LNCAP (cell line): Measurements from ENCODE around the gene TEX44.

ENCODE experiments used
- TF ChIP-seq, protein P1 (sequence below): fragments of 450-650 bp; IDR thresholded peaks from 2 replicates; pipeline ENCODE4 v1.5.1; 2017; ENCODE audit warnings: mild to moderate bottlenecking

The TEX44 gene

DNA sequence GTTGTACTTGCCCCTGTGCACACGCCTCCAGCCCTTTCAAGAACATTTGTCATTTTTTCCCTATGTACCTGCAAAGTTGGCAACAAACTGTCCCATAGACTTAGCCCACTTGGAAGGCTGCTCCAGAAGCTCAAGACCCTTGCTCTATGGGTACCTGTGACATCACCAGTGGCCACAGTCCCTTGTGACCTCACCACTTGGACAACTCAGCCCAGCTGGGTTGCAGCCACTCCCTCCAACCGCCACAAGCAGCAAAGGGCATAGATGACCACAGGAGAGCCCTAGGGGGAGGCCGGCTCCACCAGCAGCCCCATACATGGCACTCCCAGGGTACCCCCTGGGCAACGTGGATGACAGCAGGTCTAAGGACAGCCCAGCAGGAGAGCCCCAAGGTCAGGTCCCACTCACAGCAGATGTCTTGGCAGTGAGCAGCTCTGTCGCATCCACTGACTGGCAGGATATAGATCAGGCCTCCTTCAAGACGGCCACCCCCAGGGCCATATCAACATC is at the start of gene TEX44:
TEX44 (plus strand) TSS at position 229 of the 510 bp plus-strand sequence; CDS start at position 317, 88 bp downstream.
- TF ChIP-seq, protein P1, sequence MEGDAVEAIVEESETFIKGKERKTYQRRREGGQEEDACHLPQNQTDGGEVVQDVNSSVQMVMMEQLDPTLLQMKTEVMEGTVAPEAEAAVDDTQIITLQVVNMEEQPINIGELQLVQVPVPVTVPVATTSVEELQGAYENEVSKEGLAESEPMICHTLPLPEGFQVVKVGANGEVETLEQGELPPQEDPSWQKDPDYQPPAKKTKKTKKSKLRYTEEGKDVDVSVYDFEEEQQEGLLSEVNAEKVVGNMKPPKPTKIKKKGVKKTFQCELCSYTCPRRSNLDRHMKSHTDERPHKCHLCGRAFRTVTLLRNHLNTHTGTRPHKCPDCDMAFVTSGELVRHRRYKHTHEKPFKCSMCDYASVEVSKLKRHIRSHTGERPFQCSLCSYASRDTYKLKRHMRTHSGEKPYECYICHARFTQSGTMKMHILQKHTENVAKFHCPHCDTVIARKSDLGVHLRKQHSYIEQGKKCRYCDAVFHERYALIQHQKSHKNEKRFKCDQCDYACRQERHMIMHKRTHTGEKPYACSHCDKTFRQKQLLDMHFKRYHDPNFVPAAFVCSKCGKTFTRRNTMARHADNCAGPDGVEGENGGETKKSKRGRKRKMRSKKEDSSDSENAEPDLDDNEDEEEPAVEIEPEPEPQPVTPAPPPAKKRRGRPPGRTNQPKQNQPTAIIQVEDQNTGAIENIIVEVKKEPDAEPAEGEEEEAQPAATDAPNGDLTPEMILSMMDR = no peak

DNA sequence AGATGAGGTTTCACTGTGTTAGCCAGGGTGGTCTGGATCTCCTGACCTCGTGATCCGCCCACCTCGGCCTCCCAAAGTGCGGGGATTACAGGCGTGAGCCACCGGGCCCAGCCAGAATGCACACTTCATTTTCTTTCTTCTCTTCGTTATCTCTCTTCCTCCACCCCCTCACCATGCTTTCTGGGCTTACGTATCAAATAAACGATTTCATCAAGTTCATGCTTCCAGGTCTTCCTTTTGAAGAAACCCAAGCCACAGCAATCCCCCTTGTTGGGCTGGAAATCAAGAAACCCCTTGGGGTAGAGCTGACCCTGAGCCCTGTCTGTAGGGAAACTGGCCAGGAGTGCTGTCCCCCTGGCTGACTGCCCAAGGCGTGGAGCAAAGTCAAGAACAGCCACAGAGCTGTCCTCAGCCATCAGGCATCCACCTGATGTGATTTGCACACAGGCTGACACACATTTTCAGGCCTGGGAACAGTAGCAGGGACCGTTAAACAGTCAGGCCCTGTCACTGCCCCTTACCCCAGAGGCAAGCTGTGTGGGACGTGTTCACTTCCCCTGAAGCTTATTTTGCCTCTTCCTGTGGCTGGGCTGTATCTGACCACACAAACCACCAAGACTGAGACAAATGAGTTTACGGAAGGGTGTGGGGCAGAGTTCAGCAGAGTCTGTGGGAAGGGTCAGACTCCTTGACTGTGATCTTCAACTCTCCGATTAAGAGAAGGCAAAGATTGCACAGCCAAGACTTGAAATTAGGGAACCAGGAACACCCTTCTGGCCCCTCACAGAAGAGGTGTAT is 47.4 kb upstream of the TEX44 start:
- TF ChIP-seq, protein P1 = no peak

DNA sequence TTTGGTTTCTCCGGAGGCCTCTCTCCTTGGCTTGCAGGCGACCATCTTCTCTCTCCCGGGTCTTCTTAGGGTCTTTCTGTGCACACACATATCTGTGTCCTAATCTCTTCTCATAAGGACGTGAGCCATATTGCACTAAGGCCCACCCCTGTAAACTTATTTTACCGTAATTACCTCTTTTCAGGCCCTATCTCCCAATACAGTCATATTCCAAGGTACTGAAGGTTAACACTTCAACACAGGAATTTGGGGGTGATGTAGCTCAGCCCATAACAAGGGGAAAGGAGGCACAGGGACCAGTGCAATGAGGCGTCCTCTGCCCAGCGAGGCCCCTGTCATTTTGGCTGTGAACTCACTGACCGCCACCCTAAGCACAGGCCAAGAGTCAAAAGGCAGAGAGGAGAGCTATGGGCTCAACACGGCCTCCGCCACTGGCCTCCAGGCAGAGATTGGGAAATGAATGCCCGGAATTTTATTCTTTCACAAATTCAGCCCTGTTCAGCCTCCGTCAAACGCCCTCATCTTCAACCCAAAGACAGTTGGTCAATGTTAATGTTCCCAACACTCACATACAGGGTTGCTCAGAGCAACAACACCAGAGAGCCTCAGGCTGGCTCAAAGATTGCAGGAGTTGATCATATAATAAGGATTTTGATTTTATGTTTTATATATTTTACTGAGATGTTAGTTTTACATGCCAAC is 46.5 kb upstream of the TEX44 start:
- TF ChIP-seq, protein P1 = no peak

DNA sequence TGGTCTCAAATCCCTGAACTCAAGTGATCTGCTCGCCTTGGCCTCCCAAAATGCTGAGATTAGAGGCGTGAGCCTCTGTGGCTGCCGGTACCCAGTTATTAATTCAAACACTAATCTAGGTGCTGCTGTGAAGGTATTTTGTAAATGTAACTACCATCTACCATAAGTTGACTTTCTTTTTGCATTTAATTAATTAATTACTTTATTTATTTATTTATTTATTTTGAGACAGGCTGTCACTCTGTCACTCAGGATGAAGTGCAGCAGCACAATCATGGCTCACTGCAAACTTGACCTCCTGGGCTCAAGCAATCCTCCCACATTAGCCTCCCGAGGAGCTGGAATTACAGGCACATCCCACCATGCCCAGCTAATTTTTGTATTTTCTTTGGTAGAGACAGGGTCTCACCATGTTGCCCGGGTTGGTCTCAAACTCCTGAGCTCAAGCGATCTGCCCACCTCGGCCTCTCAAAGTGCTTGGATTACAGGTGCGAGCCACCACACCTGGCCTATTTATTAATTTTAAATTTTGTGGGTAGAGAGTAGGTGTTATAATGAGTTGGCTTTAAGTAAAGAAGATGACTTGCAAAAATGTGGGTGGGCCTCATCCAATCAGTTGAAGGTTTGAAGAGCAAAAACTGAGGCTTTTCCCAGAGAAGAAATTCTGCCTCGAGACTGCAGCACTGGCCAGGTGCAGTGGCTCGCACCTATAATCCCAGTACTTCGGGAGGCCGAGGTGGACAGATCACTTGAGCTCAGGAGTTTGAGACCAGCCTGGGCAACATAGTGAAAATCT is 45.2 kb upstream of the TEX44 start:
- TF ChIP-seq, protein P1 = no peak

DNA sequence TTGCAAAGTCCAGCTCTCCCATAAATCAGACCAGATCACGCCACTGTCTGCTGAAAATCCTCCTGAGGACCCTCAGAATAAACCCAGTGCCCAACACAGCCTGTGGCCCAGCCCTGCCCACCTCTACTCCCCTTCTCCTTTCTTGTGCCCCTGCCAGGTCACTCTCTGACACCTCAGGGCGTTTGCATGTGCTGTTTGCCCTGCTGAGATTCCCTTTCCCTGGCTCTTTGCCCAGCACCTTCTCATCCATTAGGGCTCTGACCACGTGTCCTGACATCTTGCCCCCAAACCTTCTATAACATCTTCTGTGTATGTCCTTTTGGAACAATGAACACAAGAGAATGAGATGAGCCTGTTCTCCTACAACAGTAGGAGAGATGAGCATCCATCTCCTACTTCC is 43.9 kb upstream of the TEX44 start:
- TF ChIP-seq, protein P1 = no peak

DNA sequence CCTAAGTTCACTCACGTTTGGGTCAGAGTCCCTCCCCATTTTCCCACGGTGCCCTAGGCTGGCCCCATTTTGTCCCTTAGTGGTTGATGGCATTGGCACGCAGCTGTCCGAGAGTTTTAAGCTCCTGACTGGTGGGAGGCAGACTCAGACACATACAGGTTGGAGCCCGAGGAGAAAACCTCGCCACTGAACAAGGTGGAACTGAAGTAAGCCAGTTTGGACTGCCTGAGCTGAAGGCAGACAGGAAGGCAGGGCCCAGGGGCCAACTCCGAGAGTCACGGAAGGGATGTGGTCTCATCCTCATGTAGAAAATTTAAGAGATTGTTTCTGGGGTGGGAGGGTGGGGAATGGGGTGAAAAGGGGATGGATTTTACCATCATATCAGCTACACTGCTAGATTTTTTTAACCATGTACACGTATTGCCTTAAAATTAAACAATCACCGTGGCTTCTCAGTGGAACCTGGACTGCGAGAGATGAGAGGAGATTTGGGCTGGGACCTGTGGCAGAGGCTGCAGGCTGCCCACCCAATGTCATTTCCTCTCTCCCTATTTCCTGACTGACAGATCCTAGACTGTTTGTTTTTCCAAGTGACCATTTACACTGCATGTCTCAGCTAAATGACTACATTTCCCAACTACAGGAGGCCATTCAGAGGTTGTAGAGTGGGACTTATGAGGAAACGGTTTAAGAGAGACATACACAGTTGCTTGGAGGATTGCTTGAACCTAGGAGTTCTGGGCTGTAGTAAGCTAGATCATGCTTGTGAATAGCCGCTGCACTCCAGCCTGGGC is 43.0 kb upstream of the TEX44 start:
- TF ChIP-seq, protein P1 = no peak
